GM23338 (cell line): ENCODE results near the gene SYMPK. TPM values are rescaled to one million over a fixed set of nuclear protein-coding genes. Genes with fewer than 3 reads are reported as not detected.

Experiments
- ATAC-seq: fragments of 200-7000 bp; cut with Tn5 transposase; 3 replicates; pipeline ENCODE4 v1.9.1; 2020
- DNase-seq: peaks from one replicate; pipeline ENCODE4 v3.0.0-alpha.2; 2015; ENCODE audit warnings: low spot score
- H2AFZ ChIP-seq: fragments of 200-600 bp; sonication (generic); 2 replicates; pipeline ENCODE4 v1.8.0; 2016; ENCODE audit warnings: antibody characterized with exemption, mild to moderate bottlenecking, moderate library complexity
- H3F3A ChIP-seq: fragments of 200-600 bp; sonication (generic); replicated peaks from 2 replicates; pipeline ENCODE4 v1.8.0; 2017; ENCODE audit warnings: antibody characterized with exemption, mixed run types, low read depth
- H3K27ac ChIP-seq: fragments of 200-600 bp; sonication (generic); 2 replicates; pipeline ENCODE4 v1.6.1; 2016; ENCODE audit warnings: low read depth
- H3K27me3 ChIP-seq: fragments of 200-600 bp; sonication (generic); 2 replicates; pipeline ENCODE4 v1.8.0; 2016; ENCODE audit warnings: mild to moderate bottlenecking, mixed run types, moderate library complexity; ENCODE audit not compliant: insufficient read depth
- H3K36me3 ChIP-seq: fragments of 200-600 bp; sonication (generic); 2 replicates; pipeline ENCODE4 v1.8.0; 2016; ENCODE audit warnings: mild to moderate bottlenecking; ENCODE audit not compliant: insufficient read depth
- H3K4me1 ChIP-seq: fragments of 200-600 bp; sonication (generic); 2 replicates; pipeline ENCODE4 v1.8.0; 2016; ENCODE audit warnings: mild to moderate bottlenecking, moderate library complexity; ENCODE audit not compliant: insufficient read depth
- H3K4me2 ChIP-seq: fragments of 200-600 bp; sonication (generic); 2 replicates; pipeline ENCODE4 v1.7.1; 2017; ENCODE audit warnings: mixed run types
- H3K4me3 ChIP-seq: fragments of 200-600 bp; sonication (generic); 2 replicates; pipeline ENCODE4 v1.6.1; 2016; ENCODE audit warnings: mixed run types
- H3K79me2 ChIP-seq: fragments of 200-600 bp; sonication (generic); replicated peaks from 2 replicates; pipeline ENCODE4 v1.8.0; 2017; ENCODE audit warnings: mild to moderate bottlenecking; ENCODE audit not compliant: insufficient read depth
- H3K9me2 ChIP-seq: fragments of 200-600 bp; sonication (generic); 2 replicates; pipeline ENCODE4 v1.8.0; 2017; ENCODE audit not compliant: insufficient read depth
- H4K20me1 ChIP-seq: fragments of 200-600 bp; sonication (generic); replicated peaks from 2 replicates; pipeline ENCODE4 v1.8.0; 2017; ENCODE audit warnings: mild to moderate bottlenecking; ENCODE audit not compliant: insufficient read depth
- H3K27ac Mint-ChIP-seq: 2 replicates; pipeline ENCODE4 v1.8.0; 2020; ENCODE audit warnings: inconsistent platforms, mild to moderate bottlenecking, moderate library complexity, mixed read lengths
- H3K27me3 Mint-ChIP-seq: 3 replicates; pipeline ENCODE4 v1.8.0; 2022; ENCODE audit warnings: low read depth, mild to moderate bottlenecking, moderate library complexity, mixed read lengths, inconsistent platforms; ENCODE audit not compliant: insufficient read depth, poor library complexity
- H3K36me3 Mint-ChIP-seq: 3 replicates; pipeline ENCODE4 v1.8.0; 2021; ENCODE audit warnings: low read depth, mild to moderate bottlenecking, inconsistent platforms, moderate library complexity, mixed read lengths
- H3K4me1 Mint-ChIP-seq: 3 replicates; pipeline ENCODE4 v1.8.0; 2020; ENCODE audit warnings: mild to moderate bottlenecking, inconsistent platforms, mixed read lengths
- H3K4me3 Mint-ChIP-seq: 3 replicates; pipeline ENCODE4 v1.8.0; 2021; ENCODE audit warnings: moderate library complexity, mild to moderate bottlenecking, inconsistent platforms, mixed read lengths
- H3K9me3 Mint-ChIP-seq: 3 replicates; pipeline ENCODE4 v1.8.0; 2020; ENCODE audit warnings: moderate library complexity, mild to moderate bottlenecking, inconsistent platforms, mixed read lengths
- CREB1 ChIP-seq: fragments of 250-450 bp; sonication (Bioruptor Pico); IDR thresholded peaks from 2 replicates; pipeline ENCODE4 v1.5.0; 2020; ENCODE audit warnings: low read depth, mild to moderate bottlenecking, moderate library complexity
- EZH2 ChIP-seq: fragments of 200-600 bp; sonication (generic); IDR thresholded peaks from one replicate; pipeline ENCODE4 v1.8.0; 2017; ENCODE audit warnings: antibody characterized with exemption, mild to moderate bottlenecking, low read depth; ENCODE audit not compliant: unreplicated experiment
- EZH2phosphoT487 ChIP-seq: fragments of 200-600 bp; sonication (generic); IDR thresholded peaks from one replicate; pipeline ENCODE4 v1.8.1; 2018; ENCODE audit warnings: antibody characterized with exemption; ENCODE audit not compliant: unreplicated experiment
- JUNB ChIP-seq: IDR thresholded peaks from one replicate; pipeline ENCODE4 v1.6.1; 2016; ENCODE audit warnings: antibody characterized with exemption; ENCODE audit not compliant: unreplicated experiment
- POLR2AphosphoS5 ChIP-seq: IDR thresholded peaks from 2 replicates; pipeline ENCODE4 v1.6.1; 2016; ENCODE audit warnings: antibody characterized with exemption, low read depth
- ZNF331 ChIP-seq: fragments of 250-450 bp; sonication (Bioruptor Pico); IDR thresholded peaks from 2 replicates; pipeline ENCODE4 v1.5.0; 2020; ENCODE audit warnings: low read depth, mild to moderate bottlenecking, moderate library complexity
- polyA plus RNA-seq: library from polyadenylated mRNA; unstranded; fragments of >200 nt; fragmentation: Nextera tagmentation; extraction: Ambion mirVana; gene quantifications from 2 replicates; pipeline ENCODE4 v1.2.1, GENCODE V29; 2016
- total RNA-seq: library from RNA; depleted of rRNA; stranded (reverse); fragments of >200 nt; shearing (Covaris generic); gene quantifications from 2 replicates; pipeline ENCODE4 v1.2.3, GENCODE V29; 2014
- TF ChIP-seq, protein P1 (sequence below): IDR thresholded peaks from 2 replicates; pipeline ENCODE4 v1.6.1; 2016; ENCODE audit warnings: antibody characterized with exemption
- TF ChIP-seq, protein P2 (sequence below), 2 experiments: fragments of 200-600 bp in 1 of 2; sonication (generic) in 1 of 2; conservative IDR thresholded peaks; 2 replicates each; pipeline versions ENCODE4 v1.5.1 to v1.6.1; 2016 to 2017; ENCODE audit warnings: antibody characterized with exemption in 2 of 2, low read depth in 2 of 2, mild to moderate bottlenecking in 2 of 2, moderate library complexity in 1 of 2
- TF ChIP-seq, protein P3 (sequence below): IDR thresholded peaks from one replicate; pipeline ENCODE4 v1.6.1; 2018; ENCODE audit warnings: antibody characterized with exemption; ENCODE audit not compliant: unreplicated experiment

Gene SYMPK
- total and polyA plus RNA-seq, 2 experiments from 2014 or later = 36.8 to 82.1 TPM

GRCh38 chr19:45816236-45817009 lies 46.5 kb downstream of the SYMPK start:
- ATAC-seq (peak; percentile 1), DNase-seq (peak; percentile 60)
- peak overlapping the region; percentile 92 for H3K4me2 ChIP-seq
- Mint-ChIP-seq H3K27ac (peak overlapping the region; percentile 97), H3K27me3 (peaks cover 26% of the 10 kb centered on the region), H3K4me3 (peak overlapping the region; percentile 87), H3K36me3 (peaks cover 24% of the 10 kb centered on the region), H3K4me1 (peaks cover 41% of the 10 kb centered on the region), H3K9me3 (no peaks in the 10 kb centered on the region)
- H3K4me1 ChIP-seq = peaks cover 39% of the 10 kb centered on the region
- peak overlapping the region; percentile 95 for H3K27ac ChIP-seq
- no peak overlapping the region for H2AFZ ChIP-seq
- peaks cover 41% of the 10 kb centered on the region; the same call in 1 of the 2 replicates for H3F3A ChIP-seq
- no peaks in the 10 kb centered on the region for H3K9me2 ChIP-seq
- no peaks in the 10 kb centered on the region; the same call in 1 of the 2 replicates for H3K36me3 ChIP-seq
- no peaks in the 10 kb centered on the region for H3K27me3 ChIP-seq
- no peak for TF ChIP-seq CREB1 (CRISPR knock-in tag)
- TF ChIP-seq, protein P1, sequence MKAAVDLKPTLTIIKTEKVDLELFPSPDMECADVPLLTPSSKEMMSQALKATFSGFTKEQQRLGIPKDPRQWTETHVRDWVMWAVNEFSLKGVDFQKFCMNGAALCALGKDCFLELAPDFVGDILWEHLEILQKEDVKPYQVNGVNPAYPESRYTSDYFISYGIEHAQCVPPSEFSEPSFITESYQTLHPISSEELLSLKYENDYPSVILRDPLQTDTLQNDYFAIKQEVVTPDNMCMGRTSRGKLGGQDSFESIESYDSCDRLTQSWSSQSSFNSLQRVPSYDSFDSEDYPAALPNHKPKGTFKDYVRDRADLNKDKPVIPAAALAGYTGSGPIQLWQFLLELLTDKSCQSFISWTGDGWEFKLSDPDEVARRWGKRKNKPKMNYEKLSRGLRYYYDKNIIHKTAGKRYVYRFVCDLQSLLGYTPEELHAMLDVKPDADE = no peak
- TF ChIP-seq ZNF331 = no peak
- TF ChIP-seq JUNB = no peak
- TF ChIP-seq, protein P2, sequence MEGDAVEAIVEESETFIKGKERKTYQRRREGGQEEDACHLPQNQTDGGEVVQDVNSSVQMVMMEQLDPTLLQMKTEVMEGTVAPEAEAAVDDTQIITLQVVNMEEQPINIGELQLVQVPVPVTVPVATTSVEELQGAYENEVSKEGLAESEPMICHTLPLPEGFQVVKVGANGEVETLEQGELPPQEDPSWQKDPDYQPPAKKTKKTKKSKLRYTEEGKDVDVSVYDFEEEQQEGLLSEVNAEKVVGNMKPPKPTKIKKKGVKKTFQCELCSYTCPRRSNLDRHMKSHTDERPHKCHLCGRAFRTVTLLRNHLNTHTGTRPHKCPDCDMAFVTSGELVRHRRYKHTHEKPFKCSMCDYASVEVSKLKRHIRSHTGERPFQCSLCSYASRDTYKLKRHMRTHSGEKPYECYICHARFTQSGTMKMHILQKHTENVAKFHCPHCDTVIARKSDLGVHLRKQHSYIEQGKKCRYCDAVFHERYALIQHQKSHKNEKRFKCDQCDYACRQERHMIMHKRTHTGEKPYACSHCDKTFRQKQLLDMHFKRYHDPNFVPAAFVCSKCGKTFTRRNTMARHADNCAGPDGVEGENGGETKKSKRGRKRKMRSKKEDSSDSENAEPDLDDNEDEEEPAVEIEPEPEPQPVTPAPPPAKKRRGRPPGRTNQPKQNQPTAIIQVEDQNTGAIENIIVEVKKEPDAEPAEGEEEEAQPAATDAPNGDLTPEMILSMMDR (conservative IDR thresholded peaks at IDR 0.05; ENCODE audit: low read depth in 2 of 2) = no peak
- TF ChIP-seq, protein P3, sequence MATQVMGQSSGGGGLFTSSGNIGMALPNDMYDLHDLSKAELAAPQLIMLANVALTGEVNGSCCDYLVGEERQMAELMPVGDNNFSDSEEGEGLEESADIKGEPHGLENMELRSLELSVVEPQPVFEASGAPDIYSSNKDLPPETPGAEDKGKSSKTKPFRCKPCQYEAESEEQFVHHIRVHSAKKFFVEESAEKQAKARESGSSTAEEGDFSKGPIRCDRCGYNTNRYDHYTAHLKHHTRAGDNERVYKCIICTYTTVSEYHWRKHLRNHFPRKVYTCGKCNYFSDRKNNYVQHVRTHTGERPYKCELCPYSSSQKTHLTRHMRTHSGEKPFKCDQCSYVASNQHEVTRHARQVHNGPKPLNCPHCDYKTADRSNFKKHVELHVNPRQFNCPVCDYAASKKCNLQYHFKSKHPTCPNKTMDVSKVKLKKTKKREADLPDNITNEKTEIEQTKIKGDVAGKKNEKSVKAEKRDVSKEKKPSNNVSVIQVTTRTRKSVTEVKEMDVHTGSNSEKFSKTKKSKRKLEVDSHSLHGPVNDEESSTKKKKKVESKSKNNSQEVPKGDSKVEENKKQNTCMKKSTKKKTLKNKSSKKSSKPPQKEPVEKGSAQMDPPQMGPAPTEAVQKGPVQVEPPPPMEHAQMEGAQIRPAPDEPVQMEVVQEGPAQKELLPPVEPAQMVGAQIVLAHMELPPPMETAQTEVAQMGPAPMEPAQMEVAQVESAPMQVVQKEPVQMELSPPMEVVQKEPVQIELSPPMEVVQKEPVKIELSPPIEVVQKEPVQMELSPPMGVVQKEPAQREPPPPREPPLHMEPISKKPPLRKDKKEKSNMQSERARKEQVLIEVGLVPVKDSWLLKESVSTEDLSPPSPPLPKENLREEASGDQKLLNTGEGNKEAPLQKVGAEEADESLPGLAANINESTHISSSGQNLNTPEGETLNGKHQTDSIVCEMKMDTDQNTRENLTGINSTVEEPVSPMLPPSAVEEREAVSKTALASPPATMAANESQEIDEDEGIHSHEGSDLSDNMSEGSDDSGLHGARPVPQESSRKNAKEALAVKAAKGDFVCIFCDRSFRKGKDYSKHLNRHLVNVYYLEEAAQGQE = no peak
- no peak for TF ChIP-seq POLR2AphosphoS5
- no peak for TF ChIP-seq EZH2
- TF ChIP-seq EZH2phosphoT487 = no peak
- H3K4me3 ChIP-seq = peak overlapping the region; percentile 79
- no peaks in the 10 kb centered on the region for H3K79me2 ChIP-seq
- H4K20me1 ChIP-seq = no peaks in the 10 kb centered on the region; the same call in 1 of the 2 replicates
